ENCODE data around the gene TLE2. TPM values are rescaled to one million over a fixed set of nuclear protein-coding genes. Genes with fewer than 3 reads are reported as not detected.

Gene TLE2
- polyA plus RNA-seq, 2 of the 4 experiments (the other 2 are of a cell fraction): 2.1 to 2.6 TPM

DNA sequence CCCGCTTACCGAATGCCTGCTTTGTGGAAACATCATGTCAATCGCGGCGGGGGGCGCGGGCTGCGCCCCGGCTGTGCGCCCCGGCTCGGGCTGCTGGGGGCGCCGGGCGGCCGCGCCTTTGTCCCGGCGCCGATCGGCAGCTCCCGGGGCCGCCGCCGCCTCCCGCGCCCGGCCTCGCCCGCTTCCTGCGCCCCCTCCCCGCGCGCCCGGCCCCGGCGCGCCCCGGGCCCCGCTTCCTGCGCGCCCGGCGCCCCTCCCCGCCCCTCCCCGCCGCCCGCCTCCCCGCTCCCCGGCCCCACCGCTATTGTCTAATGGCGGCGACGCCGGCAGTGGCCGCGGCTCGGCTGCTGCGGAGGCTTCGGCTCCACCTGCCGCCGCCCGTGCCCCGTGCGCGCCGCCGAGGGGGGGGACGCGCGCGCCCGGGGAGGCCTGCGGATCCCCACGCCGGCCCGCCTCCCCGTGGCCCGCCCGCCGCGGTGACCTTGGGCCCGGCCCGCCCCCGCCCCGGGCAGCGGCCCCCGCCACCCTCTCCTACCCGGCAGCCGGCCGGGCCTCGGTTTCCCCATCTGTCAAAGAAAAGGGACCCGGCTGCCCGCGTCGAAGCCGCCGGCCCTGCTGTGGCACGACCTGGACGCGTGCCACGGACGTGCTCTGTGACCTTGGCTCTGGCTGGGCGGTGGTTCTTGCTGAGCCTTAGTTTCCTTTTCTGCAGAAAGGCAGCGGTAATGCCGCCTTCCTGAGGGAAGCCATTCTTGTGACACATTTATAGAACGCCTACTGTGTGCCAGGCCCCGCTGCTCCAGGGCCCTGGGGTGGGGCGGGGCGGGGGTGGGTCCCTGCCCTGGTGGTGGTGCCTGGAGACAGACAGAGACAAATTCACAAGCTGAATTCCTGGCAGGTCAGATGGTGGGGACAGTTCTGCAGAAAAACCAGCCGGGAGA is 33.4 kb upstream of the TLE2 start, which contains the start of gene TLE5:
TSS of gene TLE5 (minus strand) at position 331 of the 941 bp plus-strand sequence. CDS start at position 36, 295 bp downstream.
- CTCF ChIA-PET: interaction anchor here (1.0 to 1.7 kb wide), 2 partner anchors 11 to 14 kb away, joined by 3 to 4 read pairs; no protein-coding TSS in a partner anchor
- ATAC-seq (peak; percentile 69 to 71), FAIRE-seq (no peak), DNase-seq (ENCODE audit: low read depth in 1 of 2, low spot score in 1 of 2) (no peak)
- 0% methylated on average over 2 of the region's 111 CpGs for WGBS (ENCODE audit: missing lambda C conversion rate)
- peak within 1 kb of the TSS; percentile 95 for H3K4me3 ChIP-seq
- TF ChIP-seq CTCF (IDR thresholded peaks at IDR 0.05): no peak
- TF ChIP-seq EHMT2 (IDR thresholded peaks at IDR 0.05; ENCODE audit: low read depth): no peak
- TF ChIP-seq BCL3 (IDR thresholded peaks at IDR 0.05): no peak
- 0 out of 2 replicates have a peak, but pooled peaks have one; percentile 18 for TF ChIP-seq ESRRA (IDR thresholded peaks at IDR 0.05; ENCODE audit: borderline replicate concordance, low read length)
- TF ChIP-seq ELK1 (IDR thresholded peaks at IDR 0.05; ENCODE audit: low read depth, low read length): no peak
- TF ChIP-seq, protein P1, sequence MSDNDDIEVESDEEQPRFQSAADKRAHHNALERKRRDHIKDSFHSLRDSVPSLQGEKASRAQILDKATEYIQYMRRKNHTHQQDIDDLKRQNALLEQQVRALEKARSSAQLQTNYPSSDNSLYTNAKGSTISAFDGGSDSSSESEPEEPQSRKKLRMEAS (IDR thresholded peaks at IDR 0.05): peak; percentile 49; the same call in 1 of the 2 replicates
- no peak for TF ChIP-seq EP300 (IDR thresholded peaks at IDR 0.05)
- TF ChIP-seq HDAC2 (IDR thresholded peaks at IDR 0.05): no peak
- TF ChIP-seq RFX5 (IDR thresholded peaks at IDR 0.05): no peak
- TF ChIP-seq NR3C1 (IDR thresholded peaks at IDR 0.05): no peak
- no peak for TF ChIP-seq CBX8 (IDR thresholded peaks at IDR 0.05)
- TF ChIP-seq NFE2L2 (conservative IDR thresholded peaks at IDR 0.05; ENCODE audit: low read length): no peak
- TF ChIP-seq ATOH8 (CRISPR knock-in tag; IDR thresholded peaks at IDR 0.05; ENCODE audit: low read depth): no peak
- peak in 1 of 2 experiments; percentile 57; a peak in 2 of 5 replicates for TF ChIP-seq JUN (IDR thresholded peaks at IDR 0.05)
- H3K4me2 ChIP-seq: peak within 1 kb of the TSS; percentile 80
- POLR2A ChIA-PET: interaction anchor here (0.5 to 0.8 kb wide), 3 partner anchors 25 to 38 kb away, joined by 3 to 4 read pairs (median 3); no protein-coding TSS in a partner anchor
- no peaks in the 10 kb centered on the region for H3K9me3 ChIP-seq
- peak within 1 kb of the TSS; percentile 92 to 100 for H3K27ac ChIP-seq
- H3K4me1 ChIP-seq: peaks cover 34% of the 10 kb centered on the region

- CTCF ChIA-PET: interaction anchor here (0.6 to 1.7 kb wide), 4 partner anchors 9 to 588 kb away, joined by 3 to 4 read pairs (median 4); no protein-coding TSS in a partner anchor
- POLR2A ChIA-PET: interaction anchor here (0.5 to 1.4 kb wide), 4 partner anchors 25 to 111 kb away, joined by 3 to 4 read pairs (median 4); no protein-coding TSS in a partner anchor
- FAIRE-seq (no peak), ATAC-seq (peak; percentile 15 to 57; a peak in 4 of 6 replicates), DNase-seq (ENCODE audit: low read depth in 1 of 2, low spot score in 1 of 2) (no peak)
- Histone ChIP-seq H3K4me1 (peaks cover 43% of the 10 kb centered on the region), H3K27ac (peak overlapping the region; percentile 92 to 100), H3K4me2 (peak overlapping the region; percentile 80), H3K4me3 (peak overlapping the region; percentile 95), H3K9me3 (no peaks in the 10 kb centered on the region)
- 20% methylated on average over 2 of the region's 88 CpGs for WGBS (ENCODE audit: missing lambda C conversion rate)
- TF ChIP-seq, protein P1 (IDR thresholded peaks at IDR 0.05): peak; percentile 12; the same call in 1 of the 2 replicates
- TF ChIP-seq, protein P2, sequence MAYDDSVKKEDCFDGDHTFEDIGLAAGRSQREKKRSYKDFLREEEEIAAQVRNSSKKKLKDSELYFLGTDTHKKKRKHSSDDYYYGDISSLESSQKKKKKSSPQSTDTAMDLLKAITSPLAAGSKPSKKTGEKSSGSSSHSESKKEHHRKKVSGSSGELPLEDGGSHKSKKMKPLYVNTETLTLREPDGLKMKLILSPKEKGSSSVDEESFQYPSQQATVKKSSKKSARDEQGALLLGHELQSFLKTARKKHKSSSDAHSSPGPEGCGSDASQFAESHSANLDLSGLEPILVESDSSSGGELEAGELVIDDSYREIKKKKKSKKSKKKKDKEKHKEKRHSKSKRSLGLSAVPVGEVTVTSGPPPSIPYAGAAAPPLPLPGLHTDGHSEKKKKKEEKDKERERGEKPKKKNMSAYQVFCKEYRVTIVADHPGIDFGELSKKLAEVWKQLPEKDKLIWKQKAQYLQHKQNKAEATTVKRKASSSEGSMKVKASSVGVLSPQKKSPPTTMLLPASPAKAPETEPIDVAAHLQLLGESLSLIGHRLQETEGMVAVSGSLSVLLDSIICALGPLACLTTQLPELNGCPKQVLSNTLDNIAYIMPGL (CRISPR knock-in tag; IDR thresholded peaks at IDR 0.05; ENCODE audit: borderline replicate concordance): no peak
- peak; percentile 31 for TF ChIP-seq PHF8 (IDR thresholded peaks at IDR 0.05; ENCODE audit: borderline replicate concordance, low read depth)
- TF ChIP-seq CBX8 (IDR thresholded peaks at IDR 0.05): no peak
- no peak for TF ChIP-seq BCL3 (IDR thresholded peaks at IDR 0.05)
- peak; percentile 24; the same call in 1 of the 3 replicates for TF ChIP-seq CTCF (IDR thresholded peaks at IDR 0.05)
These were observed 32.4 kb upstream of the TLE2 start for GRCh38 chr19:3061182-3062161.

Data from A549 (cell line).